K562 (cell line): Measurements from ENCODE around the gene ADCY5. TPM values are rescaled to one million over a fixed set of nuclear protein-coding genes. Genes with fewer than 3 reads are reported as not detected.

ENCODE experiments used
- ATAC-seq: fragments of 200-7000 bp; cut with Tn5 transposase; 3 replicates; pipeline ENCODE4 v1.9.1; 2020; ENCODE audit warnings: moderate library complexity
- BruUV-seq: library from RNA; stranded (reverse); fragments of 400-500 nt; replicated peaks from 2 replicates; lab custom pipeline; 2021; lab: Mats Ljungman, UMichigan
- CTCF ChIA-PET: fragments of 300-600 bp; formaldehyde crosslinking; extraction: SDS; loops from one replicate; lab custom pipeline; 2021; ENCODE audit warnings: low intra/inter-chr PET ratio; lab: Yijun Ruan, JAX
- POLR2A ChIA-PET: fragments of 300-600, 350-650 bp; sonication (Branson Sonifier 250); formaldehyde crosslinking; extraction: SDS; loops from one replicate; lab custom pipeline; 2021; ENCODE audit warnings: antibody characterized with exemption, inconsistent platforms; lab: Yijun Ruan, JAX
- DNase-seq, 4 experiments: peaks; one replicate each; pipeline versions ENCODE4 v3.0.0 to v3.0.0-alpha.2; 2011 to 2018; ENCODE audit warnings: low spot score in 3 of 4, mixed read lengths in 3 of 4; ENCODE audit errors: extremely low read depth in 1 of 4
- FAIRE-seq: peaks from 2 replicates; lab custom pipeline; 2011; peaks lifted over from hg19 to GRCh38; lab: Jason Lieb, UNC
- H2AFZ ChIP-seq: 2 replicates; pipeline ENCODE4 v1.6.0; 2011; ENCODE audit warnings: low read depth, low read length, control low read depth, inconsistent platforms
- H3K27ac ChIP-seq: fragments of 200-600 bp; 3 replicates; pipeline ENCODE4 v1.8.0; 2011; ENCODE audit warnings: low read depth, mild to moderate bottlenecking, control low read depth, inconsistent platforms, low read length, moderate library complexity, mixed read lengths; ENCODE audit errors: extremely low read depth
- H3K27me3 ChIP-seq, 2 experiments: fragments of 300-600 bp in 1 of 2; 2 replicates in 1 of 2; 3 replicates in 1 of 2; pipeline versions ENCODE4 v1.6.0 to v1.8.0; 2011; ENCODE audit warnings: inconsistent platforms in 2 of 2, low read length in 2 of 2, mild to moderate bottlenecking in 1 of 2, mixed read lengths in 1 of 2, moderate library complexity in 1 of 2; ENCODE audit not compliant: control insufficient read depth in 2 of 2, insufficient read depth in 2 of 2
- H3K36me3 ChIP-seq: fragments of 300-600 bp; 3 replicates; pipeline ENCODE4 v1.8.0; 2011; ENCODE audit warnings: mild to moderate bottlenecking, low read length, inconsistent platforms; ENCODE audit not compliant: control insufficient read depth, insufficient read depth
- H3K4me1 ChIP-seq, 2 experiments: fragments of 200-600 bp in 1 of 2; replicated peaks in 1 of 2; 2 replicates in 1 of 2; 3 replicates in 1 of 2; pipeline versions ENCODE4 v1.5.1 to v1.8.0; 2011; ENCODE audit warnings: inconsistent platforms in 2 of 2, low read length in 2 of 2, mild to moderate bottlenecking in 1 of 2, mixed read lengths in 1 of 2, moderate library complexity in 1 of 2; ENCODE audit not compliant: control insufficient read depth in 2 of 2, insufficient read depth in 2 of 2
- H3K4me2 ChIP-seq: 2 replicates; pipeline ENCODE4 v1.6.1; 2011; ENCODE audit warnings: low read length, control low read depth, inconsistent platforms, mixed read lengths; ENCODE audit not compliant: insufficient read depth
- H3K4me3 ChIP-seq: fragments of 200-600 bp; sonication (generic), shearing (Covaris generic); 2 replicates; pipeline ENCODE4 v1.5.1; 2016; ENCODE audit warnings: control low read depth, inconsistent platforms
- H3K79me2 ChIP-seq: fragments of 200-600 bp; 3 replicates; pipeline ENCODE4 v1.8.0; 2011; ENCODE audit warnings: low read length, inconsistent platforms; ENCODE audit not compliant: control insufficient read depth, insufficient read depth
- H3K9ac ChIP-seq, 2 experiments: 2 replicates each; pipeline versions ENCODE4 v1.6.0 to v1.6.1; 2011; ENCODE audit warnings: low read depth in 2 of 2, low read length in 2 of 2, control low read depth in 1 of 2, inconsistent platforms in 1 of 2, mild to moderate bottlenecking in 1 of 2, mixed read lengths in 1 of 2; ENCODE audit not compliant: insufficient read depth in 1 of 2
- H3K9me1 ChIP-seq: one replicate; pipeline ENCODE4 v1.6.0; 2011; ENCODE audit warnings: inconsistent platforms, mild to moderate bottlenecking, low read length, moderate library complexity; ENCODE audit not compliant: control insufficient read depth, insufficient read depth
- H3K9me3 ChIP-seq: replicated peaks from 2 replicates; pipeline ENCODE4 v1.5.1; 2011; ENCODE audit warnings: low read depth, low read length, inconsistent platforms; ENCODE audit not compliant: control insufficient read depth, insufficient read depth
- H4K20me1 ChIP-seq: replicated peaks from 2 replicates; pipeline ENCODE4 v1.6.1; 2011; ENCODE audit warnings: low read length, inconsistent platforms, mixed read lengths; ENCODE audit not compliant: control insufficient read depth, insufficient read depth
- E2F8 ChIP-seq: fragments of 450-650 bp; IDR thresholded peaks from 2 replicates; pipeline ENCODE4 v1.7.1; 2018; ENCODE audit warnings: mild to moderate bottlenecking, low read depth; ENCODE audit not compliant: partially characterized antibody
- KLF6 ChIP-seq: fragments of 250-450 bp; sonication (Bioruptor Pico); IDR thresholded peaks from 2 replicates; pipeline ENCODE4 v1.4.0; 2020; ENCODE audit warnings: mild to moderate bottlenecking, moderate library complexity, borderline replicate concordance
- MTF1 ChIP-seq: fragments of 250-450 bp; sonication (Bioruptor Pico); IDR thresholded peaks from 2 replicates; pipeline ENCODE4 v1.9.0; 2021; ENCODE audit warnings: moderate library complexity, mild to moderate bottlenecking, inconsistent platforms, borderline replicate concordance
- PKNOX1 ChIP-seq: fragments of 450-650 bp; IDR thresholded peaks from 2 replicates; pipeline ENCODE4 v1.6.1; 2016
- PTBP1 ChIP-seq: fragments of 200-400 bp; formaldehyde crosslinking; IDR thresholded peaks from 2 replicates; pipeline ENCODE4 v1.6.1; 2017; ENCODE audit warnings: low read depth, low read length
- SRSF7 ChIP-seq: fragments of 200-400 bp; formaldehyde crosslinking; optimal IDR thresholded peaks from 2 replicates; pipeline ENCODE3; 2017; ENCODE audit warnings: mild to moderate bottlenecking, low read depth, low read length
- THRA ChIP-seq: fragments of 450-650 bp; IDR thresholded peaks from 2 replicates; pipeline ENCODE4 v1.6.1; 2017; ENCODE audit warnings: mild to moderate bottlenecking, moderate library complexity
- TRIM25 ChIP-seq: fragments of 450-650 bp; IDR thresholded peaks from 2 replicates; pipeline ENCODE4 v1.7.0; 2016; ENCODE audit warnings: borderline replicate concordance
- WHSC1 ChIP-seq: IDR thresholded peaks from one replicate; pipeline ENCODE4 v1.6.1; 2012; ENCODE audit warnings: low read length, control low read depth, inconsistent platforms
- ZNF124 ChIP-seq: sonication (generic); formaldehyde crosslinking; IDR thresholded peaks from 2 replicates; pipeline ENCODE4 v1.8.1; 2022; ENCODE audit warnings: missing genetic modification reagents
- ZNF785 ChIP-seq: fragments of 250-450 bp; sonication (Bioruptor Pico); IDR thresholded peaks from 2 replicates; pipeline ENCODE4 v1.4.0; 2020; ENCODE audit warnings: mild to moderate bottlenecking
- WGBS: fragments of 100-300 bp; shearing (Covaris generic); methylation state at CpG from one replicate; pipeline ENCODE4 v1.1.6; 2016; ENCODE audit warnings: low coverage, mixed read lengths; ENCODE audit not compliant: insufficient coverage; ENCODE audit errors: missing lambda C conversion rate; 5-methylcytosine and 5-hydroxymethylcytosine counted together
- in situ Hi-C: fragments of 300-500 bp; cut with MboI; formaldehyde crosslinking; loops from 4 replicates; pipeline ENCODE4 v1.15.0; 2018; ENCODE audit warnings: inconsistent platforms, mixed read lengths
- intact Hi-C: fragments of 100-400 bp; cut with micrococcal nuclease; formaldehyde crosslinking; loops from 2 replicates; pipeline ENCODE4 v1.14.2; 2022
- polyA plus RNA-seq, 8 experiments: library from polyadenylated mRNA; depleted of rRNA in 4 of 8; stranded (reverse) in 5 of 8; unstranded in 3 of 8; fragments of >200 nt; fragmentation: Nextera tagmentation in 2 of 8; fragmentation: Illumina TruSeq in 1 of 8; extraction: Ambion mirVana in 2 of 8; extraction: Trizol in 1 of 8; gene quantifications; 2 replicates each; pipeline versions ENCODE4 v1.2.1 to v1.2.3, GENCODE V29; 2011 to 2014; ENCODE audit warnings: inconsistent platforms in 1 of 8, missing spikeins in 1 of 8
- total RNA-seq, 7 experiments: library from RNA; depleted of rRNA in 6 of 7; stranded (reverse); fragments of >200 nt in 6 of 7; fragmentation: Illumina TruSeq in 2 of 7; extraction: Trizol in 2 of 7; gene quantifications; 2 replicates each; pipeline versions ENCODE4 v1.2.1 to v1.2.3, GENCODE V29; 2011 to 2021; ENCODE audit warnings: low replicate concordance in 1 of 7

Gene ADCY5
- total and polyA plus RNA-seq, 9 of the 15 experiments (the other 6 are each of a cell fraction or from before 2014, with no cell fraction given), result under 0.01 TPM; not detected in 8

GRCh38 chr3:123485551-123485950 is 36.7 kb upstream of the ADCY5 start:
- CTCF ChIA-PET, result no interaction called here
- H3K27ac ChIP-seq, result no peak overlapping the region
- BruUV-seq, result no TSS peak
- WGBS, result 0% methylated on average over 3 of the region's 4 CpGs
- no peak overlapping the region for H3K4me2 ChIP-seq
- no peaks in the 10 kb centered on the region for H3K36me3 ChIP-seq
- H3K9me1 ChIP-seq, result no peaks in the 10 kb centered on the region
- intact Hi-C loops, result no loop called here
- H3K4me1 ChIP-seq, result no peaks in the 10 kb centered on the region
- DNase-seq (no peak), FAIRE-seq (no peak), ATAC-seq (no peak)
- POLR2A ChIA-PET, result no interaction called here
- H2AFZ ChIP-seq, result no peak overlapping the region
- H4K20me1 ChIP-seq, result 0 out of 2 replicates have a peak, but pooled peaks cover 3% of the 10 kb centered on the region
- H3K79me2 ChIP-seq, result no peaks in the 10 kb centered on the region
- H3K4me3 ChIP-seq, result no peak overlapping the region
- H3K9me3 ChIP-seq, result no peaks in the 10 kb centered on the region
- no peak overlapping the region for H3K9ac ChIP-seq
- TF ChIP-seq MTF1 (CRISPR knock-in tag), result no peak
- no peak for TF ChIP-seq TRIM25
- TF ChIP-seq E2F8, result no peak
- no peak for TF ChIP-seq PKNOX1
- no peak for TF ChIP-seq WHSC1
- TF ChIP-seq ZNF124 (CRISPR knock-in tag), result no peak
- TF ChIP-seq SRSF7, result no peak
- TF ChIP-seq PTBP1, result no peak
- no peak for TF ChIP-seq THRA
- TF ChIP-seq KLF6 (CRISPR knock-in tag), result no peak
- no peak for TF ChIP-seq ZNF785
- TF ChIP-seq, all 486 proteins: peak for 0
- in situ Hi-C loops, result loop anchor here (5.0 kb wide), 1 partner anchor 153 kb away; no protein-coding TSS in a partner anchor
- H3K27me3 ChIP-seq, result peaks cover 3 to 29% of the 10 kb centered on the region in 2 experiments; a peak in 4 of 5 replicates
